HT-29 (cell line): ENCODE data around the gene TPPP. TPM values are rescaled to one million over a fixed set of nuclear protein-coding genes. Genes with fewer than 3 reads are reported as not detected.
"Not testable (repeated sequence)": the region's sequence is repeated elsewhere in the genome, so short reads cannot be mapped to it uniquely, and the experiment has no call there.

Source experiments
- DNase-seq: peaks from one replicate; pipeline ENCODE4 v3.0.0-alpha.2; 2015; ENCODE audit warnings: low spot score
- total RNA-seq: library from RNA; depleted of rRNA; stranded (reverse); fragments of >200 nt; shearing (Covaris generic); gene quantifications from 2 replicates; pipeline ENCODE4 v1.2.3, GENCODE V29; 2014

TPPP gene
- total RNA-seq, 1 experiment from 2014 or later = 21.7 TPM

- DNase-seq = no peak
These were observed 46.6 kb downstream of the TPPP start for GRCh38 chr5:646396-647201.

GRCh38 chr5:645421-645820, 47.7 kb downstream of the TPPP start:
- DNase-seq = no peak

- DNase-seq = no peak
These were observed 48.2 kb downstream of the TPPP start for GRCh38 chr5:644971-645370.

- no peak for DNase-seq
These were observed 48.6 kb downstream of the TPPP start for GRCh38 chr5:644509-644908.

- no peak for DNase-seq
These were observed 49.3 kb downstream of the TPPP start for GRCh38 chr5:643811-644271.

- DNase-seq = no peak
These were observed 49.8 kb downstream of the TPPP start for GRCh38 chr5:643351-643801.

- DNase-seq = no peak
These were observed 50.7 kb downstream of the TPPP start for GRCh38 chr5:642481-642880.

- no peak for DNase-seq
These were observed 51.8 kb downstream of the TPPP start for GRCh38 chr5:641331-641765.

GRCh38 chr5:640461-641330, 52.5 kb downstream of the TPPP start:
- DNase-seq = no peak

GRCh38 chr5:639584-640213, 53.5 kb downstream of the TPPP start:
- DNase-seq = no peak

GRCh38 chr5:639253-639530, 54.0 kb downstream of the TPPP start:
- no peak for DNase-seq

- no peak for DNase-seq
These were observed 54.5 kb downstream of the TPPP start for GRCh38 chr5:638501-639252.

- DNase-seq = no peak
These were observed 55.3 kb downstream of the TPPP start for GRCh38 chr5:637581-638450.

- no peak for DNase-seq
These were observed 56.2 kb downstream of the TPPP start for GRCh38 chr5:636951-637350.

- no peak for DNase-seq
These were observed 57.7 kb downstream of the TPPP start for GRCh38 chr5:635306-636055.

GRCh38 chr5:634191-634590, 59.0 kb downstream of the TPPP start:
- no peak for DNase-seq

- no peak for DNase-seq
These were observed 59.6 kb downstream of the TPPP start for GRCh38 chr5:633501-633955.

- DNase-seq = not testable (repeated sequence)
These were observed 64.6 kb downstream of the TPPP start for GRCh38 chr5:628351-629205.

- no peak for DNase-seq
These were observed 65.3 kb downstream of the TPPP start for GRCh38 chr5:627840-628239.
